NCI-H1092 (cell line): ENCODE measurements around the gene SNAP47.

Experiments used
- DNase-seq: peaks from one replicate; lab custom pipeline; 2025; lab: John Stamatoyannopoulos, UW

SNAP47 gene

GRCh38 chr1:227749225-227749624 is 14.0 kb downstream of the SNAP47 start:
- DNase-seq, result no peak

- DNase-seq, result no peak
Observed at GRCh38 chr1:227749916-227750710, 14.9 kb downstream of the SNAP47 start.

DNA sequence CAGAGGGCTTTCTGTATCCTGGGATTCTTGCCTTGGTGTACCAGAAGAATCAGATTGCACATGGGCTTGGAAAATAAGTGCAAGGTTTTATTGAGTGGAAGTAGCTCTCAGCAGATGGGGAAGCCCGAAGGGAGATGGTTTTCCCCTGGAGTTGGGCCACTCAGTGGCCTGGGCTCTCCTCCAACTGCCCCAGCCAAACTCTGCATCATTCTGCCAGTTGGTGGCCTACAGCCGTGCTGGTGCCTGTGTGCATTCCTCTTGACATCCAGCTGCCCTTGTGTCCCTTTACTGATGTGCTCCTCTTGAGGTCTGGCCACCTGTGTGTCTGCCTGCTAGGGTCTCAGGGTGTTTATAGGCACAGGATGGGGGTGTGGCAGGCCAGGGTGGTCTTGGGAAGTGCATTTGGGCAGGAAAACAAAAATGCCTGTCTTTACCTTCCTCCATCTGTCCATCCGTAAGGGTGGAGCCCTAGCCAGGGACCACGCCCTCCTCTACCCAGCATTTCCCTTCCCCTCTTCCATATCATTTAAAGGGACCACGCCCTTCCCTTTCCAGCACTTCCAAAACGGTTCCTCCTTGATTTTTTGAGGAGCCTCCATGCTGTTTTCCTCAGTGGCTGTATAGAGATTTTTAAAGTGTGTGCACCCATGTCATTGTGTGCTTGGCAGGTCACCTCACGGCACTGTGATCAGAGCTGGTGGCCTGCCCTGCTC is 18.9 kb downstream of the SNAP47 start:
- no peak for DNase-seq

DNA sequence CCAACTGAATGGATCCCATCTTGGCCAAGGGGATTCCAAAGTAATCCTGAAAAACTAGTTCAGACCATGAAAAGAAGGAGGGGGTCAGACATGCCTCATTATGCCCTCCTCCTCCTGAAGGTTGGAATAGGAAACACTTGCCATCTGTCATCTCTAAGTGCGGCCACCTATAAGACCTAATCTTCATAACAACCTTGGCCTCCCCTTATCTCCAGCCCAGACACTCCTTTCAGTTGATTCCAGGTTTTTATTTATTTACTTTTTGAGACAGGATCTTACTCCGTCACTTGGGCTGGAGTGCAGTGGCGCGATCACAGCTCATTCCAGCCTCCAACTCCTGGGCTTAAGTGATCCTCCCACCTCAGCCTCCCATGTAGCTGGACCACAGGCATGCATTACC is 19.7 kb downstream of the SNAP47 start:
- DNase-seq, result no peak

DNA sequence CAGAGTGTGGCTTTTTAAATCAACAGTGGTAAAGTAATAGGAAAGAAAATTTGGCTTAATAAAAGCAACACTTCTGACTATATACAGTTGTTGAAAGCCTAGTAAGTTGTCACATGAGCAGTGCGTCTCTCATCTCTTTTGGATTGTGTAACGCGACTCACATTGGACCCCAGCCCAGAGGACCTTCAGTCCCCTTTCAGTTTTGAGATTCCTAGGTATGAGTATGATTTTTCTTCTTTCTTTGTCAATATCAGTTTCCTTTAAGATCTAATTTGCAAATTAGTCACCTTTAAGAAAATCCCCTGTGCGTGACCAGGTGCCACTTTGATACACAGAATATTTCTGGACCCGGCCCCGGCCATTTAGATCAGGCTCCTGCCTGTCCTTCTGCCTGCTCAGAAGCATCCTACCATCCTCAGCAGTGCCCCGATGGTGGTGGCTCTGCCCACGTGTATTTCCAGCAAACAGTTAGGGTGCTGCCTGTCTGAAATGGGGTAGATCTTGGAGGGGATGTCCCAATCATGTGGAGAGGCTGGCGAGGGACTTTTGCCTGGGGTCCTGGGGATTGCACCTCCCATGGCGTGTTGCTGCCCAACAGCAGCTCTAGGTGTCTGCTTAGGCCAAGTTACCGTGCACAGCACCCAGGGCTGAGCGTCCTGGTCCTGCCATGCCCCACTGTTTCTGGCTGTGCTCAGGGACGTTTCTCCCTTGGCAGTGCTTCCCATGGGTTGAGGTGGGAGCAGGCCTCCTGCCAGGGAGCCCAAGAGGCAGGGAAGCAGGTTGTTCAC is 21.1 kb downstream of the SNAP47 start:
- DNase-seq, result no peak

GRCh38 chr1:227757781-227758180 is 22.5 kb downstream of the SNAP47 start:
- no peak for DNase-seq

GRCh38 chr1:227758366-227758765 is 23.1 kb downstream of the SNAP47 start:
- DNase-seq, result no peak

GRCh38 chr1:227759341-227760300 is 24.4 kb downstream of the SNAP47 start:
- no peak for DNase-seq

- DNase-seq, result no peak
Observed at GRCh38 chr1:227760377-227760776, 25.1 kb downstream of the SNAP47 start.

DNA sequence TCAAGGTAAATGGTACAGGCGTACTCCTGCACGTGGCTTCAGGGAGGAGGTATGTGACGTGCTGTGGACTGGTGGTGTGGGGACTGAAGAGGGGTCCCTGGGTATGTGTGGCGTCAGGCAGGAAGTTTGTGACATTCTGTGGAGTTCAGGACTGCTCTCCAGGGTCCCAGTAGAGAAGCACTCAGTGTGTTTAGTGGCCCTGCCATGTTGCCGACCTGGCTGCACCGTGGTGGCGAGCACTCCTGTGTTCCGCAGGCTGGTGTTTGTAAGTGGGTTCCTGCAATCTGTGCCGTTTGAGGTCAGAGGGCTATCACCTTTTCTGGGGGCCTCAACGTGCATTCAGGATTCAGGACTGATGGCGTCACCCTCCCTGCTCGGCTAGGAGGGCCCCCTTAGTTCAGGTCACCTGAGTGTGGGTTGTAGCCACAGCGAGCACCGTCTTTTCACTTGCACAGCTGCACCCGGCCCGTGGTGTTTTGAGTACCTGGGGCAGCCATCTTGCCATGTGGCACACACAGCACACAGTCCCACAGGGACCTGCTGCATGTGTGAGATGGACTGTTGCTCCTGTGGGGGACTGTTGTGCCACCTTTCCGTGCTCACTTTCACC is 26.5 kb downstream of the SNAP47 start:
- DNase-seq, result no peak

- DNase-seq, result peak; percentile 84
Observed at GRCh38 chr1:227762231-227762911, 27.1 kb downstream of the SNAP47 start.

GRCh38 chr1:227763246-227764018 is 28.2 kb downstream of the SNAP47 start:
- DNase-seq, result no peak

DNA sequence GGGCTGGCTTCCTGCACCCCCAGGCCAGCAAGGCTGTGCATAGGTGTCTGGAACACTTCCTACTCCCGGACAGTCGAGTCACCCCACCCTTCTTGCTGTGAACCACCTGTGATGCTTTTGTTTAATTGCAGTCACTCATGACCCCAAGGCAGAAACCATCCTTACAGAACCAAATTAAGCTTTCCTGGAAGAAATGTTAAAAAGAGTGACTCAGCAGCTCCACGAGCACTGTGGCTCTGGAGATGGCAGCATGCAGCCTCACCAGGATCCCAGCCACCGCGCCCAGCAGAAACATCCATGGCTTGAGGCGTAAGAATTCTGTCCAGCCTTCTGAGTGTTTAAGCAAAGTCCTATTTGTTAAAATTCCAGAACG is 28.8 kb downstream of the SNAP47 start:
- DNase-seq, result no peak

DNA sequence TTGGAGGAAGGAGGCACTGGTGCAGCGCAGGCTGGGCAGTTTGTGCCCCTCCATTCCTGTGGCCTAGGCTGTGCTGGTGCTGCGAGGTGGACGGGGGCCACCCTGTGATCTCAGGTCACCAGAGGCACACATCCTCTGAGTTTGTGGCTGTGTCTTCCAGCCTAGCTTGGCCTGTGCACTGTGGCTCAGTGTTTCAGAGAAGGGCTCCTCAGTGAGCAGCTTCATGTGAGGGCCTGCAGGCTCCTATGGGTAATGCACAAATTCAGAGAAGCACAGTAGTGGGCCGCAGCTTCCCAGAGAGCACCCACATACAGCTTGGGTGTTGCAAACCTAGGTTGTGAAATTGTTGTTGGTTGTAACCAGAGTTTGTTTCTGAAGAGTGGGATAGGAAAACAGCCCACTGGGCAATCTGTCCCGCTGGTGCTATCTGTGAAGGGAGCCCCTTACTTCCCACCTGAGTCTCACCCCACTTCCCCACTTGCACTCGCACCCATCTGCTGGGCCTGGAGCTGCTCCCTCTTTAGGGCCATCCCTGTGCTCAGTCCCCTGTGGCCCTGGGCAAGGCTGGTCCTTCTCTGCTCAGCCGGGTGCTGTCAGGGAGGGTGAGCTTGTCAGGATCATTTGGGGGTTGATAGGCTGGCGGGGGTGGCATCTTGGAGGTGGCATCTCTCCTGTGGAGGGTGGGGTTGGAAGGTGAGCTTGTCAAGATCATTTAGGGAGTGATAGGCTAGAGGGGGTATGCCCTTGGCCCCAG is 30.2 kb downstream of the SNAP47 start:
- DNase-seq, result no peak

GRCh38 chr1:227766015-227766634 is 30.9 kb downstream of the SNAP47 start:
- DNase-seq, result peak; percentile 93

DNA sequence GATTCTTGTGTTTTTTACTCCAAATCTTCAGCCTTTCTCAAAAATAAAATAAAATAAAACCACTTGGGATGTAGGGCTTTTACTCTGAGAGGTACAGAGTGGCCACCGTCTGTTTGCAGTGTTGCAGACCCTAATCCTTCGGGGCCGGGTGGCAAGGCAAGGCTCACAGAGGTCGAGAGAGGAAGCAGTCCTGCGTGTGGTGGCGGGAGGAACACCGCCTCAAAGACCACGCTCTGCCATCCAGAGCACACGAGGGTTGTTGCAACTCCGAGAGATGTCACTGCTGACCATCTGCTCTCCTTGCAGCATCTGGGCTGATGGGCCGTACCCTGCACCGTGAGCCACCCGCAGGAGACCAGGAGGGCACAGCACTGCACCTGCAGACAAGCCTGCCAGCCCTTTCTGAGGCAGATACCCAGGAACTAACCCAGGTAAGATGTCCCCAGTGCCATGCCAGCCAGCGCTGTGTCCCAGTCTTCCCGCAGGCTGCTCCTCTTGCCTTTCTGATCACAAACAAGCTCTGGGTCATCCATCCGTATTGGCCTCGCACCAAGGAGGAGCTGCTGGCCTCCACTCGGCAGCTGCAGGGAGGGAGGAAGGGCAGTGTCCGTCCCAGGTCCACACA is 31.5 kb downstream of the SNAP47 start:
- DNase-seq, result no peak

- DNase-seq, result no peak
Observed at GRCh38 chr1:227767401-227768124, 32.3 kb downstream of the SNAP47 start.

GRCh38 chr1:227768125-227768439 is 32.8 kb downstream of the SNAP47 start:
- DNase-seq, result no peak
